SU-DHL-6 (cell line): ENCODE results near the gene PLCD1.

ENCODE experiments used
- CTCF ChIP-seq: fragments of 200-600 bp; sonication (generic); IDR thresholded peaks from one replicate; pipeline ENCODE4 v1.5.1; 2017; ENCODE audit warnings: antibody characterized with exemption, mild to moderate bottlenecking, low read length, moderate library complexity; ENCODE audit not compliant: insufficient read depth, poor library complexity, severe bottlenecking
- EZH2phosphoT487 ChIP-seq: fragments of 200-600 bp; sonication (generic), shearing (Covaris generic); conservative IDR thresholded peaks from 2 replicates; pipeline ENCODE4 v1.6.1; 2018; ENCODE audit warnings: mild to moderate bottlenecking, antibody characterized with exemption, low read length, moderate library complexity, mixed read lengths

- TF ChIP-seq CTCF, result no peak
- no peak for TF ChIP-seq EZH2phosphoT487
These were observed 9.6 kb downstream of the PLCD1 start for GRCh38 chr3:38019658-38020341.
